GM12873 (cell line): ENCODE results near the gene ARHGAP24.

ENCODE experiments used
- TF ChIP-seq, protein P1 (sequence below): IDR thresholded peaks from 2 replicates; pipeline ENCODE4 v1.5.1; 2012; ENCODE audit warnings: low read depth, mild to moderate bottlenecking, moderate library complexity, low read length, control low read depth; ENCODE audit not compliant: insufficient read depth; ENCODE audit errors: missing control alignments

Gene ARHGAP24

DNA sequence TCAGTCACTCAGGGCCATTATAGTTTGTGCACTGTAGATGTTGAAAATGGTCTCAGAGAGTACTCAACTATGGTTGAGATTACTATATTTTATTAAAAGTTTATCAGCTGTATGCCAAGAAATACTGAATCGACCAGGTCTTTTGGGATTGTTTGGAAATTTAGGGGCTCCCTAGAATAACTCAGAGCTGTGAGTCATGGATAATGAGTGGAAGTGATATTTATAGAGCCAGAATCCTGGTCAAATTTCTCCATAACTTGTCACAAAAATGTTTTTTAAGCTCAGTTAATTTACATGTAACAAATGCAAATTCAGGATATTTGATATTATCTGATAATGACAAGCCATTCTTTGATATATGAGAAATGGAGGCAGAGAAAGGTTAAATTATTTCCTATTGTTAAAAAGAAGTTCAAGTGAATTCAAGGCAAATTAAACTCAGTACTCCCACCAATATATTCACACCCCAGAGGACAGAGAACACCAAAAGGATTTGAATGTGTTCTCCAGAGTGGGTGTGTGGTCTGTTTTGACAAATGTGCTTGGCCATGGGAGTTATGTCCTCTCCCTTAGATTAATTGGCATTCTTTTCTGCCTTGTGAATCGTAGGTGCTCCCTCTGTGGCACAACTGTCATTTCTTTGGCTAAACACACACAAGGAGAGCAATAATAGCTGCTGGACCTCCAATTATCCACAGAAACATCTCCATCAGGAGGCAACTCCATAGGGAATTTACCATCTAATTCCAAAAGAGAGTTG is 37.7 kb downstream of the ARHGAP24 start:
- TF ChIP-seq, protein P1, sequence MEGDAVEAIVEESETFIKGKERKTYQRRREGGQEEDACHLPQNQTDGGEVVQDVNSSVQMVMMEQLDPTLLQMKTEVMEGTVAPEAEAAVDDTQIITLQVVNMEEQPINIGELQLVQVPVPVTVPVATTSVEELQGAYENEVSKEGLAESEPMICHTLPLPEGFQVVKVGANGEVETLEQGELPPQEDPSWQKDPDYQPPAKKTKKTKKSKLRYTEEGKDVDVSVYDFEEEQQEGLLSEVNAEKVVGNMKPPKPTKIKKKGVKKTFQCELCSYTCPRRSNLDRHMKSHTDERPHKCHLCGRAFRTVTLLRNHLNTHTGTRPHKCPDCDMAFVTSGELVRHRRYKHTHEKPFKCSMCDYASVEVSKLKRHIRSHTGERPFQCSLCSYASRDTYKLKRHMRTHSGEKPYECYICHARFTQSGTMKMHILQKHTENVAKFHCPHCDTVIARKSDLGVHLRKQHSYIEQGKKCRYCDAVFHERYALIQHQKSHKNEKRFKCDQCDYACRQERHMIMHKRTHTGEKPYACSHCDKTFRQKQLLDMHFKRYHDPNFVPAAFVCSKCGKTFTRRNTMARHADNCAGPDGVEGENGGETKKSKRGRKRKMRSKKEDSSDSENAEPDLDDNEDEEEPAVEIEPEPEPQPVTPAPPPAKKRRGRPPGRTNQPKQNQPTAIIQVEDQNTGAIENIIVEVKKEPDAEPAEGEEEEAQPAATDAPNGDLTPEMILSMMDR: no peak

DNA sequence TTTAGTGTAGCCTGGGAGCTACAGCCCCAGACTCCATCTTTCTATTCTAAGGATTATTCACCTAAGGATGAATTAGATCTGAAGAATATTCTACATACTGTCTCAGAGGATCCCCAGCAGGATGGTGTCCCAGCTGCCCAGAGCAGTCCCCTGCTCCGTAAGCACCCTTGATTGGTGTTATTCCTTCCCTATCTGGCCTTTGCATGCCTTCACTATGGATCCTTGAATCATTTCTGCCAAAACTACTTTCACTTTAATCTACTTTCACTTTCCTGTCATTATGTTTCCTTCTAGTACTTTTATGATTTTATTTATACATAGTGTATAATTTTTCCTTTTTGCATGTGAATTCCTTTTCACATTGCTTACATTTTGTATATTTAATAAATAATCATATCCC is 39.2 kb downstream of the ARHGAP24 start:
- TF ChIP-seq, protein P1: no peak

DNA sequence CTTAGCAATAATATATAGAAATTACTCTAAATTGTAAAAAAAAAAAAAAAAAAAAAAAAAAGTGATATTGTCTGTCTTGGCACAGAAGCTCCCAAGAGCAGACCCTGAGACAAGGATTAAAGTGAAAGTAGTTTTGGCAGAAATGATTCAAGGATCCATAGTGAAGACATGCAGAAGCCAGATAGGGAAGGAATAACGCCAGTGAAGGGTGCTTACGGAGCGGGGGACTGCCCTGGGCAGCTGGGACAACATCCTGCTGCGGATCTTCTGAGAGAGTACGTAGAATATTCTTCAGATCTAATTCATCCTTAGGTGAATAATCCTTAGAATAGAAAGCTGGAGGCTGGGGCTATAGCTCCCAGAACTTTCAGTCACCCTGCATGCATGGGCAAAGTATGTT is 39.8 kb downstream of the ARHGAP24 start:
- TF ChIP-seq, protein P1: no peak

DNA sequence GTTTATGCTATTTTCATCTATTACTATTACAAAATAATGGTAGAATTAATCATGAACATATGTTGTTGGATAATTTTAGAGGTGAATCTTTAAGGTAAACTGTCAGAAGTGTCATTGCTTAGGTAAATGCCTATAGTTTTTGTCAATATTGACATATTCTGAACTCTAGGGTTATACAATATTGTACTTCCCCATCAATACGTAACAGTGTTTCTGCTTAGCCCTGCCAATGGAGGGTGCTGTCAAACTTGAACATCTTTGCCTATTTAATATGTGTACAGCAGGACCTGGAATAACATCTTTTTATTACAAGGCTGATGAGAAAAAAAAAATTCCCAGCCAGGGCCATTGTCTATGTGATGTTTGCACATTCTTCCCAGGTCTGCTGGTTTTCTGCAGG is 40.8 kb downstream of the ARHGAP24 start:
- TF ChIP-seq, protein P1: no peak

DNA sequence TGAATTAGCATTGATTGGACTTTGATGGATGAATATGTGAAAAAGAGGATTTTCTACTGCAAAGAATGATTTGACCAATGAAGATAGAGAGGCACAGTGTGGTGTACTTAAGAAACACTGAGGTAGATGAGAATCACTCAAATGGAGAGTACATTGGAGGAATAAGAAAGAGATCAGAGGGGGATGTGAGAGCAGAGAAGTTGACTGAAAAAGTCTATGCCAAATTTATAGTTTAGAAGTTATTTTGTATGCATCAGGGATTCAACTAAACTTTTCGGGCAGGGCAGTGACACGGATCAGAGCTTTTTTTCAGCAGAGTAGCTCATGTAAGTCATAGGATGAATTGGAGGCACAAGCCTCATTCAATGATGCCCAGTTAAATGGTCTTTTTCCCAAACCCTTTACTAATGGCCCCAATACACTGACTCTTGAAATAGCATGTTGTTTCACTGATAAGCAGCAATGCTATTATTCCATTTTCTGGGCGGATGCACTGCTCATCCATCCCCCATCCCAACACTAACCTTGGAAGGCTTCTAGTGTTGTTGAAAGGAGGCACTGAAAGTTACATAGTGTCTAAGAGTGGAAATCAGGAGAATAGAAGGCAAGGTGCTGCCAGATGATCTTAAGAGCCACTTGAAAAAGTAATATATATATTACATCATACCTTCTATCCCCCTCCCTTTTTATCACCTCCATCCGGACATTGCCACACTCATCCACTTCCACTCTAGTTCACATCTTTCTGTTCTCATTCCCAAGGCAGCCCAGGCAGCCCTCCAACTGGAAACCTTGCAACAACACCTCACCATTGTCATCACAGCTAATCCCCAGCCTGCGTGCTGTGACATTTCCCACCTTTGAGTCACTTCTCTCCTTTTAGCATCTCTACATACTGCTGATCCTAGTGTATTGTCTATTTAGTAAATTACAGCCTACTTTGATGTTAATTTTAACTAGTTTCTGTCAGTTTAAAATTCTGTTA is 46.1 kb downstream of the ARHGAP24 start:
- TF ChIP-seq, protein P1: no peak

DNA sequence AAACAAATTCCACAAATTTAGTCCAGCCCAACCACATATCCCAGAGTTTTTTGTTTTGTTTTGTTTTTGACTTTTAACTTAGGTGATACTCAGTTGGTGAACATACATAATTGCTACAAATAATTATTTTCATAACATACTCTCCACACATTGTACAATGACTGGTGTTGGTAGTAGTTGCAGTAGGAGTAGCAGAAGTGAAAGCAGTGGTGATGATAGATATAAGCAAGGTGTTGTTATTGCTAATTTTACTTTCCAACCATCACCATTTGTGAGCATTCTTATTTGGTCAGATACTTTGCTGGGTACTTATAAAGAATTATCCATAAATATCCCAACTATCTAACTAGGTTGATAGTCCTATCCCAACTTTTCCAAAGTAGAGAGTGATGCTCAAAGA is 47.3 kb downstream of the ARHGAP24 start:
- TF ChIP-seq, protein P1: no peak

DNA sequence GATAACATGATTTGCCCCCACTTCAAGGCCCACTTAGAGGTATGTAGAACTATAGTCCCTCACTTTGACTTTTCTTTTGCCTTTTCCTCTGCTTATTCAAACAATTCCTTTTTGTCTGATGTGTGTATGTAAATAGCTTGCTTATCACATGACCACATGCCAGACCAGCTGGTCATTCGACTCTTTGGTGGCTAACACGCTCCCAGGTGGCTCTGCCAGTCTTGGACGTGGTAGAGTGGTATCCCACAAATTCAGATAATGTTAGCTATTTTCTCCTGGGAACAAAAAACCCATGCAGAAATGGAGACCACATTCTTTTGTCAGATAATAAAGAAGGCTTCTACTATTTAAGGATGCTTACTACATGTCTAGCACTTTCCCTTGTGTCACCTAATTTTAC is 47.9 kb downstream of the ARHGAP24 start:
- TF ChIP-seq, protein P1: no peak
